Activated CD8-positive, alpha-beta memory T cell treated with anti-CD3 and anti-CD28 coated beads for 1 hour (primary cell): ENCODE measurements around the gene KRIT1.
"Not testable (repeated sequence)": the region's sequence is repeated elsewhere in the genome, so short reads cannot be mapped to it uniquely, and the experiment has no call there.

Source experiments
- DNase-seq, 2 donors: peaks; one replicate each; pipeline ENCODE4 v3.0.0-alpha.2; 2020; ENCODE audit warnings: low read depth in 1 of 2; ENCODE audit errors: extremely low read depth in 1 of 2

The KRIT1 gene

GRCh38 chr7:92250603-92251002, 4.9 kb upstream of the KRIT1 start:
- DNase-seq = no peak

GRCh38 chr7:92246360-92247101, 817 bp upstream of the KRIT1 start:
- peak in 1 of 2 donors; percentile 5 for DNase-seq

GRCh38 chr7:92244808-92245486, 767 bp downstream of the KRIT1 start:
- no peak for DNase-seq

GRCh38 chr7:92242972-92243371, 2.7 kb downstream of the KRIT1 start:
- no peak for DNase-seq

GRCh38 chr7:92230547-92230946, 15.2 kb downstream of the KRIT1 start:
- DNase-seq = no peak

- DNase-seq = no peak
Observed at GRCh38 chr7:92228742-92229141, 17.0 kb downstream of the KRIT1 start.

GRCh38 chr7:92228100-92228499, 17.6 kb downstream of the KRIT1 start:
- no peak for DNase-seq

GRCh38 chr7:92226981-92227380, 18.7 kb downstream of the KRIT1 start:
- DNase-seq = no peak

- no peak for DNase-seq
Observed at GRCh38 chr7:92221766-92222165, 23.9 kb downstream of the KRIT1 start.

- DNase-seq = no peak
Observed at GRCh38 chr7:92206672-92207071, 39.0 kb downstream of the KRIT1 start.

- no peak for DNase-seq
Observed at GRCh38 chr7:92205987-92206386, 39.7 kb downstream of the KRIT1 start.

GRCh38 chr7:92200791-92201190, 44.9 kb downstream of the KRIT1 start:
- DNase-seq = no peak

GRCh38 chr7:92192326-92192725, 53.4 kb downstream of the KRIT1 start:
- no peak for DNase-seq

GRCh38 chr7:92189246-92189645, 56.5 kb downstream of the KRIT1 start:
- DNase-seq = not testable (repeated sequence)

- not testable (repeated sequence) for DNase-seq
Observed at GRCh38 chr7:92184294-92184693, 61.4 kb downstream of the KRIT1 start.

- DNase-seq = peak; percentile 70 to 82
Observed at GRCh38 chr7:92178928-92179924, 66.5 kb downstream of the KRIT1 start, which contains the start of gene LRRD1. TSS of gene LRRD1 (minus strand) at chr7:92179142. CDS start at chr7:92165202, 13,940 bp downstream.

- no peak for DNase-seq
Observed at GRCh38 chr7:92177362-92177761, 68.4 kb downstream of the KRIT1 start.

- not testable (repeated sequence) for DNase-seq
Observed at GRCh38 chr7:92169529-92169928, 76.2 kb downstream of the KRIT1 start.

- no peak for DNase-seq
Observed at GRCh38 chr7:92161271-92161670, 84.4 kb downstream of the KRIT1 start.

GRCh38 chr7:92158660-92159575, 86.8 kb downstream of the KRIT1 start:
- DNase-seq = no peak
